B cell (primary cell): ENCODE results near the gene HPN. TPM values are rescaled to one million over a fixed set of nuclear protein-coding genes. Genes with fewer than 3 reads are reported as not detected.

ENCODE experiments used
- ATAC-seq: fragments of 200-7000 bp; cut with Tn5 transposase; one replicate; pipeline ENCODE4 v1.10.0; 2021; ENCODE audit warnings: low read depth, mild to moderate bottlenecking, moderate number of reproducible peaks, moderate library complexity
- CTCF ChIA-PET: fragments of 350-600 bp; sonication (Branson Sonifier 250); formaldehyde crosslinking; loops from one replicate; lab custom pipeline; 2021; ENCODE audit warnings: antibody characterized with exemption, inconsistent platforms; lab: Charles Lee
- POLR2A ChIA-PET: fragments of 350-600 bp; sonication (Branson Sonifier 250); formaldehyde crosslinking; loops from one replicate; lab custom pipeline; 2021; ENCODE audit warnings: antibody characterized with exemption; lab: Charles Lee
- DNase-seq: peaks from one replicate; pipeline ENCODE4 v3.0.0; 2013
- H2AFZ ChIP-seq: 2 replicates; pipeline ENCODE4 v1.6.1; 2012; ENCODE audit warnings: mild to moderate bottlenecking, low read depth, low read length; ENCODE audit not compliant: insufficient read depth, poor library complexity, severe bottlenecking
- H3K27ac ChIP-seq, 2 donors: 1 replicate in 1 of 2; 2 replicates in 1 of 2; pipeline ENCODE4 v1.5.1; 2012 to 2013; ENCODE audit warnings: low read length in 2 of 2, mild to moderate bottlenecking in 2 of 2, moderate library complexity in 1 of 2
- H3K27me3 ChIP-seq, 4 experiments: fragments of 200-600 bp in 1 of 4; sonication (generic) in 1 of 4; replicated peaks in 1 of 4; 1 replicate in 2 of 4; 2 replicates in 2 of 4; pipeline versions ENCODE4 v1.6.1 to v1.7.0; 2013 to 2016; ENCODE audit warnings: low read length in 3 of 4, mild to moderate bottlenecking in 2 of 4, mixed read lengths in 1 of 4, moderate library complexity in 1 of 4; ENCODE audit not compliant: insufficient read depth in 4 of 4, control insufficient read depth in 3 of 4; ENCODE audit errors: control extremely low read depth in 1 of 4
- H3K36me3 ChIP-seq, 2 experiments: replicated peaks in 1 of 2; 1 replicate in 1 of 2; 2 replicates in 1 of 2; pipeline versions ENCODE4 v1.6.1 to v1.7.1; 2013; ENCODE audit warnings: low read length in 1 of 2; ENCODE audit not compliant: insufficient read depth in 2 of 2, control insufficient read depth in 1 of 2; ENCODE audit errors: control extremely low read depth in 1 of 2, extremely low read depth in 1 of 2
- H3K4me1 ChIP-seq, 2 donors: fragments of 200-600 bp in 1 of 2; sonication (generic) in 1 of 2; 1 replicate in 1 of 2; 2 replicates in 1 of 2; pipeline versions ENCODE4 v1.5.1 to v1.6.1; 2013 to 2017; ENCODE audit warnings: low read length in 2 of 2; ENCODE audit not compliant: control insufficient read depth in 2 of 2, insufficient read depth in 2 of 2
- H3K4me2 ChIP-seq: replicated peaks from 2 replicates; pipeline ENCODE3; 2012; ENCODE audit warnings: mild to moderate bottlenecking, low read depth, low read length; ENCODE audit not compliant: poor library complexity, severe bottlenecking
- H3K4me3 ChIP-seq, 5 experiments: fragments of 200-600 bp in 1 of 5; sonication (generic) in 1 of 5; 1 replicate in 3 of 5; 2 replicates in 2 of 5; pipeline versions ENCODE4 v1.5.1 to v1.7.0; 2011 to 2016; ENCODE audit warnings: low read length in 4 of 5, mild to moderate bottlenecking in 4 of 5, low read depth in 2 of 5, control low read depth in 1 of 5, moderate library complexity in 1 of 5; ENCODE audit not compliant: insufficient read depth in 1 of 5; ENCODE audit errors: control extremely low read depth in 1 of 5, extremely low read depth in 1 of 5
- H3K79me2 ChIP-seq: fragments of 200-600 bp; sonication (generic); one replicate; pipeline ENCODE4 v1.6.0; 2016; ENCODE audit warnings: low read length; ENCODE audit not compliant: control insufficient read depth, insufficient read depth
- H3K9ac ChIP-seq: fragments of 200-600 bp; sonication (generic); 2 replicates; pipeline ENCODE4 v1.6.1; 2017; ENCODE audit warnings: mild to moderate bottlenecking, low read length, moderate library complexity
- H3K9me3 ChIP-seq, 3 donors: one replicate each; pipeline versions ENCODE4 v1.6.1 to v1.7.1; 2013; ENCODE audit warnings: low read length in 2 of 3; ENCODE audit not compliant: control insufficient read depth in 2 of 3, insufficient read depth in 1 of 3; ENCODE audit errors: control extremely low read depth in 1 of 3
- H4K20me1 ChIP-seq: 2 replicates; pipeline ENCODE4 v1.6.0; 2012; ENCODE audit warnings: mild to moderate bottlenecking, low read length; ENCODE audit not compliant: insufficient read depth, control insufficient read depth, poor library complexity, severe bottlenecking
- H3K27ac Mint-ChIP-seq: one replicate; pipeline ENCODE4 v1.8.0; 2021; ENCODE audit warnings: mixed read lengths
- H3K27me3 Mint-ChIP-seq: one replicate; pipeline ENCODE4 v1.8.0; 2021; ENCODE audit warnings: mixed read lengths
- H3K4me1 Mint-ChIP-seq: one replicate; pipeline ENCODE4 v1.8.0; 2021; ENCODE audit warnings: mixed read lengths
- H3K4me3 Mint-ChIP-seq: one replicate; pipeline ENCODE4 v1.8.0; 2021; ENCODE audit warnings: mixed read lengths
- H3K9me3 Mint-ChIP-seq: one replicate; pipeline ENCODE4 v1.8.0; 2022; ENCODE audit warnings: mixed read lengths; ENCODE audit not compliant: insufficient read depth
- CTCF ChIP-seq: fragments of 200-600 bp; IDR thresholded peaks from one replicate; pipeline ENCODE4 v1.8.0; 2022; ENCODE audit warnings: antibody characterized with exemption, mild to moderate bottlenecking
- EZH2 ChIP-seq: IDR thresholded peaks from 2 replicates; pipeline ENCODE4 v1.6.1; 2012; ENCODE audit warnings: borderline replicate concordance, low read depth, mild to moderate bottlenecking, moderate library complexity, low read length; ENCODE audit not compliant: insufficient read depth, poor library complexity, severe bottlenecking
- WGBS: methylation state at CpG from one replicate; pipeline ENCODE4 v1.1.5; 2013; ENCODE audit warnings: missing lambda C conversion rate; ENCODE audit not compliant: insufficient coverage; 5-methylcytosine and 5-hydroxymethylcytosine counted together
- intact Hi-C: fragments of 100-400 bp; cut with micrococcal nuclease; formaldehyde crosslinking; loops from one replicate; pipeline ENCODE4 v1.10.0; 2022
- polyA plus RNA-seq: library from polyadenylated mRNA; depleted of rRNA; stranded (reverse); fragments of >200 nt; gene quantifications from 2 replicates; pipeline ENCODE4 v1.2.3, GENCODE V29; 2012
- total RNA-seq, 2 donors: library from RNA; stranded (reverse); fragments of 120-200 nt in 1 of 2; gene quantifications; 1 replicate in 1 of 2; 2 replicates in 1 of 2; pipeline versions ENCODE4 v1.2.3 to v1.2.4, GENCODE V29; 2013 to 2022

HPN gene
- total and polyA plus RNA-seq, 2 donors (not counting 1 experiment from before 2014, with no cell fraction given) = 0.30 TPM; not detected in 1

- WGBS = under 1% methylated on average over 37 of the region's 37 CpGs
- Histone ChIP-seq H2AFZ (peak overlapping the region; percentile 92), H3K27ac (peak overlapping the region in 1 of 2 donors; percentile 84), H3K9ac (peak overlapping the region; percentile 76), H4K20me1 (peaks cover 27% of the 10 kb centered on the region), H3K9me3 (no peaks in the 10 kb centered on the region), H3K27me3 (no peaks in the 10 kb centered on the region), H3K4me1 (peaks cover 47 to 67% of the 10 kb centered on the region in 2 donors), H3K4me3 (peak overlapping the region in 4 of 5 experiments; percentile 66 to 79 (median 71)), H3K79me2 (peaks cover 53% of the 10 kb centered on the region), H3K36me3 (peaks cover 3 to 4% of the 10 kb centered on the region in 2 experiments), H3K4me2 (peak overlapping the region; percentile 99)
- Mint-ChIP-seq H3K4me3 (no peak overlapping the region), H3K27ac (no peak overlapping the region), H3K4me1 (peaks cover 59% of the 10 kb centered on the region), H3K9me3 (no peaks in the 10 kb centered on the region), H3K27me3 (no peaks in the 10 kb centered on the region)
- ATAC-seq = no peak
- intact Hi-C loops = loop anchor here (5.0 kb wide), 1 partner anchor 268 kb away; the partner anchor contains the start of gene ZNF181
- POLR2A ChIA-PET = interaction anchor here (0.6 to 1.2 kb wide), 2 partner anchors 27 to 455 kb away, joined by 3 to 6 read pairs; no protein-coding TSS in a partner anchor
- TF ChIP-seq EZH2 (no peak), CTCF (no peak)
- DNase-seq = no peak
- CTCF ChIA-PET = interaction anchor here (0.6 to 5.0 kb wide), 3 partner anchors 13 to 1467 kb away, joined by 3 to 32 read pairs (median 3); no protein-coding TSS in a partner anchor
These were observed 41.2 kb upstream of the HPN start for GRCh38 chr19:35000338-35000646.
